Measurements from ENCODE around the gene NOS1AP. TPM values are rescaled to one million over a fixed set of nuclear protein-coding genes. Genes with fewer than 3 reads are reported as not detected.
"Not testable (repeated sequence)": the region's sequence is repeated elsewhere in the genome, so short reads cannot be mapped to it uniquely, and the experiment has no call there.

Gene NOS1AP
- total RNA-seq, 1 donor from 2014 or later: under 0.01 TPM

DNA sequence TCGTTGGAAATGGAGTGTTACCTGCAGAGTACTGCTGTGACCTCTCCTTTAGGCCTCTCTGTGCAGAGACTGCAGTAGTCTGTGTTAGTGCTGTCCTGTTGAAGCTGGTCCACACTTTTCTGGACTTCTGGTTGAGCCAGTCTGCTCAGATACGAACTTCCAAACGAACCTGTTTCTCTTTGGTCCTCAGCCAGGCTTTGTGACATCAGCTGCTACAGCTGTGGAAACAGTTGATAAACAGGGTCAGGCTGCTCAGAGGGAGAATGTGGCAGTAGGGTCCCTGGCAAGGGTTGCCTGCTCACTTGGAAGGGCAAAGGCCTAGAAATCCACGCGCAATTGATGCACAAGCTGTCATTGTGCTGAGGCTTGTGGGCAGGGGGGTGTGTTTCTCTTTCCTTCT is 98.8 kb downstream of the NOS1AP start:
- H3K4me3 ChIP-seq (ENCODE audit: low read length in 3 of 3): no peak overlapping the region
- no peaks in the 10 kb centered on the region for H3K27me3 ChIP-seq (ENCODE audit: control insufficient read depth in 3 of 3, insufficient read depth in 3 of 3, low read length in 3 of 3)
- no peaks in the 10 kb centered on the region for H3K9me3 ChIP-seq (ENCODE audit: control insufficient read depth in 3 of 3, low read length in 3 of 3)
- no peak overlapping the region for H3K27ac ChIP-seq (ENCODE audit: low read depth, low read length)
- H3K9ac ChIP-seq (ENCODE audit: low read depth in 1 of 3, low read length in 3 of 3): no peak overlapping the region
- no peaks in the 10 kb centered on the region for H3K4me1 ChIP-seq (ENCODE audit: control insufficient read depth in 3 of 3, insufficient read depth in 3 of 3, low read length in 3 of 3)
- H3K36me3 ChIP-seq (ENCODE audit: control insufficient read depth in 3 of 3, insufficient read depth in 3 of 3, low read length in 3 of 3): no peaks in the 10 kb centered on the region

DNA sequence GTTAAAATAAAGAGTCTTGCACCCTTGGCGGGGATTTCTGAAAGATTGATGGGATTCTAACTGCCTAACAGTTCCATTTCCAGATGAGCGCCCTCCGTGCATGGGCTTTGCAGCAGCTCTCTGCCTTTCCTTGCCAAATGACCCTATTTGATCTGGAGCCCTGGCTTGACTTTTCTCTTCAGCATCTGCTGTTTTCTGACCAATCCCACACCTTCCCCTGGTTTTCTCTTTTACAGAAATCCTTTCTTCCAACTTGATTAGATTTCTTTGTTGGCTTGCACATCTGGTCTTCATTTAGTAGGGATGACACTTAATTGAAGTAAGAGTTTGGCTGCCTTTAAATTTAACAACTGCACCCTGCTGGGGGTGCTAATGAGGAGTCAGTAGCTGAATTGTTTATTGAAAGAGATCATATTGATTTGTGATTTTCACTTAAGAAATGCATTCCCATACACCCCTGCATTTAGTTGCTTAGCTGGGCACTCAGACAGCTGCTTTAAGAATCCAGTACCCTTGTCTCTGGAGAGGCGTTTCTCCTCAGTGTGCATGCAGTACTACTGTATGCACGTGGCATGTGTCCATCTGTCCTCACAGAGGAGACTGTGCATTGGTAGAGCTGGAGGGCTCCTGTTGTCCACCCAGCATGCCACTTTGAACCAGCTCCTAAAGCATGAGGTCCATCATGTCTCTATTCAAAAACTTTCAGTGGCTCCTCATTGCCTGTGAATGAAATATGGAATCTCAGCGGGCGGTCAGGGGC is 99.7 kb downstream of the NOS1AP start:
- Histone ChIP-seq H3K27me3 (ENCODE audit: control insufficient read depth in 3 of 3, insufficient read depth in 3 of 3, low read length in 3 of 3) (no peaks in the 10 kb centered on the region), H3K4me1 (ENCODE audit: control insufficient read depth in 3 of 3, insufficient read depth in 3 of 3, low read length in 3 of 3) (no peaks in the 10 kb centered on the region), H3K4me3 (ENCODE audit: low read length in 3 of 3) (no peak overlapping the region), H3K36me3 (ENCODE audit: control insufficient read depth in 3 of 3, insufficient read depth in 3 of 3, low read length in 3 of 3) (no peaks in the 10 kb centered on the region), H3K9me3 (ENCODE audit: control insufficient read depth in 3 of 3, low read length in 3 of 3) (no peaks in the 10 kb centered on the region), H3K9ac (ENCODE audit: low read depth in 1 of 3, low read length in 3 of 3) (no peak overlapping the region), H3K27ac (ENCODE audit: low read depth, low read length) (no peak overlapping the region)

DNA sequence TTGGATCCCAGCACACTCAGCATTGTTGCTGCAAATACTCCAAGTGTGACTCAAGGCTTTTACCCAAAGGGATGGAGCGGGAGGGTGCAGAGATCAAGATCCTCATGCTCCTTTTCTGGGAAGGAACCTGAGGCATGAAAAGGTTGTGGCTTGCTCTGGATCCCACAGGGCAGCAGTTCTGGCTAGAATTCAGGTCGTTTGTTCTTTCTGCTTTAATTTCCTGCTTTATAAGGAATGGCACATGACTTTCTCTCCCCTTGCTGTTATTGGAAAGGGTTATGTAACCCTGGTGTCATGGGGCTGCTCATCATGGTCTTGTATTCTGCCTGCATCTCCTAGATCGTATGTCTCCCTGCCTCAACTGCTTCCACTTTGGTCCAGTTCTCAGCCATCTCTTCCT is 101.6 kb downstream of the NOS1AP start:
- no peaks in the 10 kb centered on the region for H3K27me3 ChIP-seq (ENCODE audit: control insufficient read depth in 3 of 3, insufficient read depth in 3 of 3, low read length in 3 of 3)
- H3K9me3 ChIP-seq (ENCODE audit: control insufficient read depth in 3 of 3, low read length in 3 of 3): no peaks in the 10 kb centered on the region
- no peak overlapping the region for H3K9ac ChIP-seq (ENCODE audit: low read depth in 1 of 3, low read length in 3 of 3)
- no peaks in the 10 kb centered on the region for H3K4me1 ChIP-seq (ENCODE audit: control insufficient read depth in 3 of 3, insufficient read depth in 3 of 3, low read length in 3 of 3)
- no peak overlapping the region for H3K4me3 ChIP-seq (ENCODE audit: low read length in 3 of 3)
- H3K36me3 ChIP-seq (ENCODE audit: control insufficient read depth in 3 of 3, insufficient read depth in 3 of 3, low read length in 3 of 3): no peaks in the 10 kb centered on the region
- H3K27ac ChIP-seq (ENCODE audit: low read depth, low read length): no peak overlapping the region

DNA sequence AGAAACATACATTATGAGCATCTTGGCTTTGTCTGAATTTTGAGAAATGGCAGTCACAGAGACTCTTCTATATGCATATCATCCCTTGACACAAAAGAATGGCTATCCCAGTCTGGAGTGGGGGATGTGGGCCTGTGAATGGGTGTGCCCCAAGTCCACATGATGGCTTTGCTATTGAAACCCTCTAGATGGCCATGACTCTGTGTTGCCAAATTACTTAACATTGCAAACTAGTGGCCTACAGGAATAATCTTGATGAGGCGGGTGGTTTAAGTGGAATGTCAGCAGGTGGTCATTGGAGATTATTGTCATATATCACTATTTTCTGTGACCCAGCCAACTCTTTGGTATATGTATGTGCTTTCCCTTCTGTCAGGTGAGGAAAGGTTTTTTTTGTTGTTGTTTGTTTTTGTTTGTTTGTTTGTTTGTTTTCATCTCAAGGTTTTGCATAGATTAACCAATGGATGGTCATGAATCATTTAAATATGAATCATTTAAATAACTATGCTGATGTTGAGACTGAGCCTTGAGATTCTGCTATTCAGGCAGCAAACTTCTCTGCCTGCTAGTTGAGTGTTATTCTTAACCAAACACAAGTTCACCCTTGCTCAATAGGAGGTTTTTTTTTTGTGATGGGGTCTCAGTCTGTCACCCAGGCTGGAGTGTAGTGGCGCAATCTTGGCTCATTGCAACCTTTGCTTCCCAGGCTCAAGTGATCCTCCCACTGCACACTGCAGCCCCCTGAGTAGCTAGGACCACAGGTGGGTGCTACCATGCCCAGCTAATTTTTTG is 103.0 kb downstream of the NOS1AP start:
- H3K27me3 ChIP-seq (ENCODE audit: control insufficient read depth in 3 of 3, insufficient read depth in 3 of 3, low read length in 3 of 3): no peaks in the 10 kb centered on the region
- H3K4me1 ChIP-seq (ENCODE audit: control insufficient read depth in 3 of 3, insufficient read depth in 3 of 3, low read length in 3 of 3): no peaks in the 10 kb centered on the region
- no peaks in the 10 kb centered on the region for H3K36me3 ChIP-seq (ENCODE audit: control insufficient read depth in 3 of 3, insufficient read depth in 3 of 3, low read length in 3 of 3)
- no peaks in the 10 kb centered on the region for H3K9me3 ChIP-seq (ENCODE audit: control insufficient read depth in 3 of 3, low read length in 3 of 3)
- no peak overlapping the region for H3K4me3 ChIP-seq (ENCODE audit: low read length in 3 of 3)
- H3K27ac ChIP-seq (ENCODE audit: low read depth, low read length): no peak overlapping the region
- H3K9ac ChIP-seq (ENCODE audit: low read depth in 1 of 3, low read length in 3 of 3): no peak overlapping the region

DNA sequence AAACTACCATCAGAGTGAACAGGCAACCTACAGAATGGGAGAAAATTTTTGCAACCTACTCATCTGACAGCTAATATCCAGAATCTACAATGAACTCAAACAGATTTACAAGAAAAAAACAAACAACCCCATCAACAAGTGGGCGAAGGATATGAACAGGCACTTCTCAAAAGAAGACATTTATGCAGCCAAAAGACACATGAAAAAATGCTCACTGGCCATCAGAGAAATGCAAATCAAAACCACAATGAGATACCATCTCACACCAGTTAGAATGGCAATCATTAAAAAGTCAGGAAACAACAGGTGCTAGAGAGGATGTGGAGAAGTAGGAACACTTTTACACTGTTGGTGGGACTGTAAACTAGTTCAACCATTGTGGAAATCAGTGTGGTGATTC is 104.1 kb downstream of the NOS1AP start:
- not testable (repeated sequence) for H3K27me3 ChIP-seq (ENCODE audit: control insufficient read depth in 3 of 3, insufficient read depth in 3 of 3, low read length in 3 of 3); H3K9me3 ChIP-seq (ENCODE audit: control insufficient read depth in 3 of 3, low read length in 3 of 3); H3K36me3 ChIP-seq (ENCODE audit: control insufficient read depth in 3 of 3, insufficient read depth in 3 of 3, low read length in 3 of 3); H3K9ac ChIP-seq (ENCODE audit: low read depth in 1 of 3, low read length in 3 of 3); H3K4me1 ChIP-seq (ENCODE audit: control insufficient read depth in 3 of 3, insufficient read depth in 3 of 3, low read length in 3 of 3); H3K27ac ChIP-seq (ENCODE audit: low read depth, low read length); H3K4me3 ChIP-seq (ENCODE audit: low read length in 3 of 3)

DNA sequence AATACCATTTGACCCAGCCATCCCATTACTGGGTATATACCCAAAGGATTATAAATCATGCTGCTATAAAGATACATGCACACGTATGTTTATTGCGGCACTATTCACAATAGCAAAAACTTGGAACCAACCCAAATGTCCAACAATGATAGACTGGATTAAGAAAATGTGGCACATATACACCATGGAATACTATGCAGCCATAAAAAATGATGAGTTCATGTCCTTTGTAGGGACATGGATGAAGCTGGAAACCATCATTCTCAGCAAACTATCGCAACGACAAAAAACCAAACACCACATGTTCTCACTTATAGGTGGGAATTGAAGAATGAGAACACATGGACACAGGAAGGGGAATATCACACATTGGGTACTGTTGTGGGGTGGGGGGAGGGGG is 104.5 kb downstream of the NOS1AP start:
- H3K9me3 ChIP-seq (ENCODE audit: control insufficient read depth in 3 of 3, low read length in 3 of 3); H3K9ac ChIP-seq (ENCODE audit: low read depth in 1 of 3, low read length in 3 of 3): not testable (repeated sequence)

DNA sequence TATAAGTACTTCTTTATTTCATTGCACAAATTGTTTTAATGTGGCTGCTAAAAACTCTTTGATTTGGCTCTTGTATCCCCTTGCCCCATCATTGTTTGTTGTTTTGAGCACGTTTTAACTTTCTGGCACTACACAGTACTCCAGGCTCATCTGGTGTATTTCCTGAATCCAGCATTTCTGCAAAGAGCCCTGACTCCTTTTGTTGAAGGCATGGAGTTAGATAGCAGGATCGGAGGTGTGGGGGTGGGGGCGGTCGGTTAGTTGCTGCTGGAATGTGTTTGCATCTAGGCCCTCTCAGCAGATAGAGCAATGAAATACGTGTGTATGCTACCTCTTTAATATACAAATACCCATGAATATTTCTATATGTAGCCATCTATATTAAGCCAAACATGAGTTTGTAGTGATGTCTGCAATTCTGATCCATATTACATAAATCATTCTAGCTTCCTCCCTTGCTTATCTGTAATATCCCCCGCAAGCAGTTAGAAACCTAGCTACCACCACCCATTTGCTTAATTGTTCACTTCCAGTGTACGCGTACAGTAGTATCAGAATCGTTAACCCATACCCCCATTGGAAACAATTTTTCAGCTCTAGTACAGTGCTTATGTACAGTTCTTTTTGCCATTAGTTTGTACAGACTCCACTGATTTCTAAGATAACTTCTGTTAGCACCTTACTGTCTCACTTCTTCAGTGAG is 106.0 kb downstream of the NOS1AP start:
- no peak overlapping the region for H3K9ac ChIP-seq (ENCODE audit: low read depth in 1 of 3, low read length in 3 of 3)
- no peaks in the 10 kb centered on the region for H3K27me3 ChIP-seq (ENCODE audit: control insufficient read depth in 3 of 3, insufficient read depth in 3 of 3, low read length in 3 of 3)
- H3K4me3 ChIP-seq (ENCODE audit: low read length in 3 of 3): no peak overlapping the region
- no peaks in the 10 kb centered on the region for H3K9me3 ChIP-seq (ENCODE audit: control insufficient read depth in 3 of 3, low read length in 3 of 3)
- H3K4me1 ChIP-seq (ENCODE audit: control insufficient read depth in 3 of 3, insufficient read depth in 3 of 3, low read length in 3 of 3): no peaks in the 10 kb centered on the region
- no peaks in the 10 kb centered on the region for H3K36me3 ChIP-seq (ENCODE audit: control insufficient read depth in 3 of 3, insufficient read depth in 3 of 3, low read length in 3 of 3)
- no peak overlapping the region for H3K27ac ChIP-seq (ENCODE audit: low read depth, low read length)

More for the DNA sequence above, 104.5 kb downstream of the NOS1AP start:
- not testable (repeated sequence) for H3K4me3 ChIP-seq (ENCODE audit: low read length in 3 of 3); H3K36me3 ChIP-seq (ENCODE audit: control insufficient read depth in 3 of 3, insufficient read depth in 3 of 3, low read length in 3 of 3); H3K27me3 ChIP-seq (ENCODE audit: control insufficient read depth in 3 of 3, insufficient read depth in 3 of 3, low read length in 3 of 3); H3K4me1 ChIP-seq (ENCODE audit: control insufficient read depth in 3 of 3, insufficient read depth in 3 of 3, low read length in 3 of 3); H3K27ac ChIP-seq (ENCODE audit: low read depth, low read length)

DNA sequence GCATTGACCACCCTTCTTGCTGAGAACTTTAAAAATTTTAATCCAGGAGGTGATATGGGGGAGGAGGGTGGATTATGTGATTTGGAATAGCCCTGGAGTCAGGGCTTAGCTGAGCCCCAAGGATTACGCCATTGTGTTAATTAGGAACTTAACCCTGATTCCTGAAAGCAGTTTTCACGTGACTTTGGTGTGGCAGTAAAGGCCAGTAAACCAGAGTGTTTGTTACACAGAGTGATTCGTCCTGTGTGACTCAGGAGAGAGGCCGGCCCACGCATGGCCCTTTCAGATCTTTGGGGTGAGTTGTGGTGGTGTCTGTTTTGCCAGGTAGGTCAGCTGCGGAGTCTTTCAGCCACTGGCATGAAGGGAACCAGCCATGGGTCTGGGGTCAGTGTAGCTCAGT is 107.6 kb downstream of the NOS1AP start:
- H3K27ac ChIP-seq (ENCODE audit: low read depth, low read length): no peak overlapping the region
- H3K4me1 ChIP-seq (ENCODE audit: control insufficient read depth in 3 of 3, insufficient read depth in 3 of 3, low read length in 3 of 3): no peaks in the 10 kb centered on the region
- no peaks in the 10 kb centered on the region for H3K36me3 ChIP-seq (ENCODE audit: control insufficient read depth in 3 of 3, insufficient read depth in 3 of 3, low read length in 3 of 3)

DNA sequence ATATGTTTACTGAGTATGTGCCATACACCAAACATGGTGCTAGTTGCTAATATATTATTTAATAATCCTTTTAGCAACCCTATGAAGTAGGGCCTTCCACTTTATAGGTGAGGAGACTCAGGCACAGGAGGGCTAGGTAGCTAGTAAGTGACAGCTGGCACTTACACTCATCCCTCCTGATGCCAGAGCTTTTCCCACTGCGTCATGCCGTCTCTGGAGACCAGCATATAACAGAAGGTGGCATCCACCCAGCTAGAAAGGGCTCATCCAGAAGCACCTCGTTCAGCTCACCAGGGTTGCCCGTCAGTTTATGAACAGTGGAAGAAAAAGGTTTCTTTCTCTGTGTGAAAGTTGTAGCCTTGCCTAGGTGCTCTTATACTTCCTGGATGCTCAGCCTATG is 108.9 kb downstream of the NOS1AP start:
- H3K36me3 ChIP-seq (ENCODE audit: control insufficient read depth in 3 of 3, insufficient read depth in 3 of 3, low read length in 3 of 3): no peaks in the 10 kb centered on the region
- no peak overlapping the region for H3K27ac ChIP-seq (ENCODE audit: low read depth, low read length)
- no peak overlapping the region for H3K4me3 ChIP-seq (ENCODE audit: low read length in 3 of 3)
- H3K9me3 ChIP-seq (ENCODE audit: control insufficient read depth in 3 of 3, low read length in 3 of 3): no peaks in the 10 kb centered on the region
- H3K9ac ChIP-seq (ENCODE audit: low read depth in 1 of 3, low read length in 3 of 3): no peak overlapping the region
- no peaks in the 10 kb centered on the region for H3K4me1 ChIP-seq (ENCODE audit: control insufficient read depth in 3 of 3, insufficient read depth in 3 of 3, low read length in 3 of 3)
- H3K27me3 ChIP-seq (ENCODE audit: control insufficient read depth in 3 of 3, insufficient read depth in 3 of 3, low read length in 3 of 3): no peaks in the 10 kb centered on the region

More for the DNA sequence above, 107.6 kb downstream of the NOS1AP start:
- Histone ChIP-seq H3K27me3 (ENCODE audit: control insufficient read depth in 3 of 3, insufficient read depth in 3 of 3, low read length in 3 of 3) (no peaks in the 10 kb centered on the region), H3K9ac (ENCODE audit: low read depth in 1 of 3, low read length in 3 of 3) (no peak overlapping the region), H3K9me3 (ENCODE audit: control insufficient read depth in 3 of 3, low read length in 3 of 3) (no peaks in the 10 kb centered on the region), H3K4me3 (ENCODE audit: low read length in 3 of 3) (no peak overlapping the region)

DNA sequence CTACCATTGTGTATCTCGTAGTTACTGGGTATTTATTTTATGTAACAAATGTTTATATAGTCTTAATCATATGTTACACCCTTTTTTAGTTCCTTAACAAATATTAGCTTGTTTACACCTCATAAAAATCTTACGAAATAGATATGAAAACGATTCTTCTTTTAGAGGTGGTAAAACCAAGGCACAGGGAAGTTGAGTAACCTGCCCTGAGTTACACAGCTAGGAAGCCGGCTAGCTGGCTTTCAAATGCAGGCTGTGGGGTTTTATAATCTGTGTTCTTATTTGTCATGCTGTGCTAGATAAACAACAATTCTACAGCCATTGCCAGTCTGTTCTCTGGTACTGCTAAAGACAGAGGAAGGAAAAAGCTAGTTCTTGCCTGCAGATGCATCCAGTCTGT is 109.6 kb downstream of the NOS1AP start:
- Histone ChIP-seq H3K27me3 (ENCODE audit: control insufficient read depth in 3 of 3, insufficient read depth in 3 of 3, low read length in 3 of 3) (no peaks in the 10 kb centered on the region), H3K9ac (ENCODE audit: low read depth in 1 of 3, low read length in 3 of 3) (no peak overlapping the region), H3K27ac (ENCODE audit: low read depth, low read length) (no peak overlapping the region), H3K9me3 (ENCODE audit: control insufficient read depth in 3 of 3, low read length in 3 of 3) (no peaks in the 10 kb centered on the region), H3K4me3 (ENCODE audit: low read length in 3 of 3) (no peak overlapping the region), H3K36me3 (ENCODE audit: control insufficient read depth in 3 of 3, insufficient read depth in 3 of 3, low read length in 3 of 3) (no peaks in the 10 kb centered on the region), H3K4me1 (ENCODE audit: control insufficient read depth in 3 of 3, insufficient read depth in 3 of 3, low read length in 3 of 3) (no peaks in the 10 kb centered on the region)
